SH-SY5Y (cell line): ENCODE measurements around the gene HSPA12B.

Experiments used
- GATA2 ChIP-seq: IDR thresholded peaks from 2 replicates; pipeline ENCODE4 v1.6.1; 2011; ENCODE audit warnings: mild to moderate bottlenecking, low read depth, low read length
- GATA3 ChIP-seq: IDR thresholded peaks from 2 replicates; pipeline ENCODE4 v1.6.1; 2011; ENCODE audit warnings: low read depth, mild to moderate bottlenecking, low read length, moderate library complexity

- TF ChIP-seq GATA2 (no peak), GATA3 (no peak)
Measured at GRCh38 chr20:3728876-3729275, 3.6 kb upstream of the HSPA12B start.
